ENCODE measurements around the gene DUSP8.

GRCh38 chr11:1576825-1577224, 4.8 kb upstream of the DUSP8 start:
- TF ChIP-seq, protein P1, sequence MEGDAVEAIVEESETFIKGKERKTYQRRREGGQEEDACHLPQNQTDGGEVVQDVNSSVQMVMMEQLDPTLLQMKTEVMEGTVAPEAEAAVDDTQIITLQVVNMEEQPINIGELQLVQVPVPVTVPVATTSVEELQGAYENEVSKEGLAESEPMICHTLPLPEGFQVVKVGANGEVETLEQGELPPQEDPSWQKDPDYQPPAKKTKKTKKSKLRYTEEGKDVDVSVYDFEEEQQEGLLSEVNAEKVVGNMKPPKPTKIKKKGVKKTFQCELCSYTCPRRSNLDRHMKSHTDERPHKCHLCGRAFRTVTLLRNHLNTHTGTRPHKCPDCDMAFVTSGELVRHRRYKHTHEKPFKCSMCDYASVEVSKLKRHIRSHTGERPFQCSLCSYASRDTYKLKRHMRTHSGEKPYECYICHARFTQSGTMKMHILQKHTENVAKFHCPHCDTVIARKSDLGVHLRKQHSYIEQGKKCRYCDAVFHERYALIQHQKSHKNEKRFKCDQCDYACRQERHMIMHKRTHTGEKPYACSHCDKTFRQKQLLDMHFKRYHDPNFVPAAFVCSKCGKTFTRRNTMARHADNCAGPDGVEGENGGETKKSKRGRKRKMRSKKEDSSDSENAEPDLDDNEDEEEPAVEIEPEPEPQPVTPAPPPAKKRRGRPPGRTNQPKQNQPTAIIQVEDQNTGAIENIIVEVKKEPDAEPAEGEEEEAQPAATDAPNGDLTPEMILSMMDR (IDR thresholded peaks at IDR 0.05): no peak
- no peak for TF ChIP-seq POLR2A (IDR thresholded peaks at IDR 0.05)
